H9 (cell line): ENCODE measurements around the gene ANKHD1. TPM values are rescaled to one million over a fixed set of nuclear protein-coding genes. Genes with fewer than 3 reads are reported as not detected.

ENCODE experiments used
- DNase-seq: peaks from one replicate; pipeline ENCODE4 v3.0.0-alpha.2; 2017
- H2AFZ ChIP-seq: one replicate; pipeline ENCODE4 v1.6.1; 2013; ENCODE audit warnings: mild to moderate bottlenecking, low read length, control low read depth, moderate library complexity
- H2AK5ac ChIP-seq: 2 replicates; pipeline ENCODE4 v1.6.1; 2013; ENCODE audit warnings: low read length, control low read depth, mixed read lengths; ENCODE audit not compliant: insufficient read length
- H2BK120ac ChIP-seq: one replicate; pipeline ENCODE4 v1.6.1; 2013; ENCODE audit warnings: low read depth, mild to moderate bottlenecking, low read length, control low read depth, inconsistent platforms; ENCODE audit not compliant: poor library complexity, severe bottlenecking
- H2BK12ac ChIP-seq: 2 replicates; pipeline ENCODE4 v1.6.1; 2013; ENCODE audit warnings: low read length, control low read depth, mixed read lengths, low read depth; ENCODE audit not compliant: insufficient read length
- H2BK15ac ChIP-seq: 2 replicates; pipeline ENCODE4 v1.6.1; 2013; ENCODE audit warnings: low read depth, low read length, control low read depth
- H2BK20ac ChIP-seq: one replicate; pipeline ENCODE4 v1.6.1; 2013; ENCODE audit warnings: low read depth, mild to moderate bottlenecking, low read length, control low read depth, inconsistent platforms; ENCODE audit not compliant: poor library complexity, severe bottlenecking
- H2BK5ac ChIP-seq: 2 replicates; pipeline ENCODE4 v1.6.1; 2013; ENCODE audit warnings: low read length, control low read depth, mixed read lengths; ENCODE audit not compliant: insufficient read length
- H3K14ac ChIP-seq: 2 replicates; pipeline ENCODE4 v1.6.1; 2013; ENCODE audit warnings: low read length, control low read depth; ENCODE audit not compliant: insufficient read depth
- H3K18ac ChIP-seq: 2 replicates; pipeline ENCODE4 v1.6.1; 2013; ENCODE audit warnings: low read depth, mild to moderate bottlenecking, mixed read lengths, low read length, control low read depth; ENCODE audit not compliant: insufficient read length
- H3K23ac ChIP-seq: 2 replicates; pipeline ENCODE4 v1.6.1; 2013; ENCODE audit warnings: low read length, control low read depth, mixed read lengths, low read depth; ENCODE audit not compliant: insufficient read length
- H3K23me2 ChIP-seq: 2 replicates; pipeline ENCODE4 v1.6.1; 2013; ENCODE audit warnings: low read depth, mild to moderate bottlenecking, mixed read lengths, low read length, control low read depth; ENCODE audit not compliant: insufficient read length, poor library complexity, severe bottlenecking
- H3K27ac ChIP-seq: 2 replicates; pipeline ENCODE4 v1.5.1; 2013; ENCODE audit warnings: low read length, control low read depth, mixed read lengths, low read depth; ENCODE audit not compliant: insufficient read length
- H3K27me3 ChIP-seq: 2 replicates; pipeline ENCODE4 v1.6.1; 2013; ENCODE audit warnings: low read length, control low read depth, inconsistent platforms; ENCODE audit not compliant: insufficient read depth
- H3K4ac ChIP-seq: 2 replicates; pipeline ENCODE4 v1.6.1; 2013; ENCODE audit warnings: low read depth, mild to moderate bottlenecking, control low read depth, inconsistent platforms, low read length, moderate library complexity
- H3K4me1 ChIP-seq: 2 replicates; pipeline ENCODE4 v1.6.1; 2013; ENCODE audit warnings: low read length, control low read depth, inconsistent platforms; ENCODE audit not compliant: insufficient read depth
- H3K4me2 ChIP-seq: 2 replicates; pipeline ENCODE4 v1.6.1; 2013; ENCODE audit warnings: low read length, control low read depth, mixed read lengths; ENCODE audit not compliant: insufficient read length, insufficient read depth
- H3K56ac ChIP-seq: 2 replicates; pipeline ENCODE4 v1.6.1; 2013; ENCODE audit warnings: low read depth, mild to moderate bottlenecking, mixed read lengths, low read length, control low read depth; ENCODE audit not compliant: insufficient read length
- H3K79me1 ChIP-seq: 2 replicates; pipeline ENCODE4 v1.6.1; 2013; ENCODE audit warnings: low read depth, mild to moderate bottlenecking, moderate library complexity, low read length, control low read depth, inconsistent platforms; ENCODE audit not compliant: insufficient read depth, poor library complexity, severe bottlenecking
- H3K79me2 ChIP-seq: 2 replicates; pipeline ENCODE4 v1.6.1; 2013; ENCODE audit warnings: low read length, control low read depth, inconsistent platforms; ENCODE audit not compliant: insufficient read depth
- H3K9ac ChIP-seq: 2 replicates; pipeline ENCODE4 v1.6.1; 2013; ENCODE audit warnings: low read length, control low read depth, mixed read lengths; ENCODE audit not compliant: insufficient read length; ENCODE audit errors: extremely low read depth
- H3K9me3 ChIP-seq: one replicate; pipeline ENCODE4 v1.6.1; 2013; ENCODE audit warnings: low read depth, low read length, inconsistent platforms; ENCODE audit not compliant: control insufficient read depth
- H3T11ph ChIP-seq: one replicate; pipeline ENCODE4 v1.6.1; 2013; ENCODE audit warnings: mild to moderate bottlenecking, low read length, control low read depth, inconsistent platforms
- H4K20me1 ChIP-seq: one replicate; pipeline ENCODE4 v1.6.1; 2013; ENCODE audit not compliant: control insufficient read depth, insufficient read length, insufficient read depth
- H4K5ac ChIP-seq: 2 replicates; pipeline ENCODE4 v1.6.1; 2013; ENCODE audit warnings: low read depth, mild to moderate bottlenecking, mixed read lengths, low read length, control low read depth; ENCODE audit not compliant: insufficient read length
- H4K8ac ChIP-seq: replicated peaks from 2 replicates; pipeline ENCODE4 v1.6.1; 2013; ENCODE audit warnings: low read length, control low read depth, mixed read lengths, low read depth; ENCODE audit not compliant: insufficient read length
- H4K91ac ChIP-seq: 2 replicates; pipeline ENCODE4 v1.6.1; 2013; ENCODE audit warnings: low read depth, mild to moderate bottlenecking, moderate library complexity, mixed read lengths, low read length, control low read depth; ENCODE audit not compliant: insufficient read length
- H3K27ac Mint-ChIP-seq, 3 experiments: 2 replicates in 2 of 3; 3 replicates in 1 of 3; pipeline ENCODE4 v1.8.0; 2020 to 2021; ENCODE audit warnings: mixed read lengths in 3 of 3, mild to moderate bottlenecking in 1 of 3, moderate library complexity in 1 of 3
- H3K27me3 Mint-ChIP-seq: 2 replicates; pipeline ENCODE4 v1.8.0; 2021; ENCODE audit warnings: low read depth, mild to moderate bottlenecking, moderate library complexity, mixed read lengths
- H3K36me3 Mint-ChIP-seq, 3 experiments: 2 replicates in 2 of 3; 3 replicates in 1 of 3; pipeline ENCODE4 v1.8.0; 2020 to 2021; ENCODE audit warnings: low read depth in 3 of 3, mixed read lengths in 3 of 3; ENCODE audit not compliant: insufficient read depth in 1 of 3
- H3K4me1 Mint-ChIP-seq, 2 experiments: 2 replicates each; pipeline ENCODE4 v1.8.0; 2020; ENCODE audit warnings: mixed read lengths in 2 of 2
- H3K4me3 Mint-ChIP-seq, 2 experiments: 2 replicates in 1 of 2; 3 replicates in 1 of 2; pipeline ENCODE4 v1.8.0; 2020 to 2021; ENCODE audit warnings: mild to moderate bottlenecking in 2 of 2, mixed read lengths in 2 of 2, moderate library complexity in 1 of 2
- H3K9me3 Mint-ChIP-seq, 2 experiments: 2 replicates in 1 of 2; 3 replicates in 1 of 2; pipeline ENCODE4 v1.8.0; 2020; ENCODE audit warnings: mild to moderate bottlenecking in 2 of 2, mixed read lengths in 2 of 2, moderate library complexity in 1 of 2
- CTCF ChIP-seq: fragments of 200-600 bp; sonication (generic); conservative IDR thresholded peaks from 3 replicates; pipeline ENCODE4 v1.8.0; 2021; ENCODE audit warnings: antibody characterized with exemption, mild to moderate bottlenecking
- WGBS: extraction: QIAGEN DNeasy Blood & Tissue Kit; methylation state at CpG from one replicate; pipeline ENCODE4 v1.1.7; 2013; ENCODE audit warnings: missing lambda C conversion rate, low lambda C conversion rate, mixed read lengths; ENCODE audit not compliant: insufficient read length; ENCODE audit errors: extremely low coverage; 5-methylcytosine and 5-hydroxymethylcytosine counted together
- total RNA-seq: library from RNA; stranded (reverse); gene quantifications from 2 replicates; pipeline ENCODE4 v1.2.1, GENCODE V29; 2021

The ANKHD1 gene
- total RNA-seq, 1 experiment from 2014 or later: 105 TPM

- Mint-ChIP-seq H3K4me1 (no peaks in the 10 kb centered on the region), H3K27me3 (no peaks in the 10 kb centered on the region), H3K36me3 (peaks cover 3 to 34% (median 31%) of the 10 kb centered on the region in 3 experiments; a peak in 6 of 7 replicates), H3K27ac (peak overlapping the region in 2 of 3 experiments; percentile 32 to 57; a peak in 4 of 7 replicates), H3K4me3 (no peak overlapping the region), H3K9me3 (no peaks in the 10 kb centered on the region)
- no peaks in the 10 kb centered on the region for H3K9me3 ChIP-seq
- no peak overlapping the region for H3K9ac ChIP-seq
- no peak overlapping the region for H2AK5ac ChIP-seq
- no peak overlapping the region for H3K27ac ChIP-seq
- H2AFZ ChIP-seq: no peak overlapping the region
- no peaks in the 10 kb centered on the region for H3K79me1 ChIP-seq
- no peak overlapping the region for H4K8ac ChIP-seq
- no peaks in the 10 kb centered on the region for H4K20me1 ChIP-seq
- no CpG with 5 or more reads among the region's 6 CpGs for WGBS
- TF ChIP-seq CTCF: no peak
- H4K91ac ChIP-seq: no peak overlapping the region
- no peak for DNase-seq
- no peak overlapping the region for H3K18ac ChIP-seq
- H2BK15ac ChIP-seq: no peak overlapping the region
- no peak overlapping the region for H2BK12ac ChIP-seq
- H3K14ac ChIP-seq: no peak overlapping the region
- no peaks in the 10 kb centered on the region for H3K23me2 ChIP-seq
- no peaks in the 10 kb centered on the region for H3K4me1 ChIP-seq
- H3T11ph ChIP-seq: no peak overlapping the region
- H2BK20ac ChIP-seq: no peak overlapping the region
- H3K27me3 ChIP-seq: no peaks in the 10 kb centered on the region
- H3K23ac ChIP-seq: no peak overlapping the region
- no peak overlapping the region for H2BK5ac ChIP-seq
- no peak overlapping the region for H4K5ac ChIP-seq
- H3K4ac ChIP-seq: no peak overlapping the region
- H3K56ac ChIP-seq: no peak overlapping the region
- H2BK120ac ChIP-seq: no peak overlapping the region
- no peaks in the 10 kb centered on the region for H3K79me2 ChIP-seq
- no peak overlapping the region for H3K4me2 ChIP-seq
Measured at GRCh38 chr5:140469259-140469658, 67.6 kb downstream of the ANKHD1 start.
